Skeletal muscle cell (primary cell): ENCODE data around the gene LCN6.

ENCODE experiments used
- DNase-seq: peaks from one replicate; pipeline ENCODE4 v3.0.0-alpha.2; 2010; ENCODE audit warnings: low read depth
- H3K4me3 ChIP-seq: 2 replicates; pipeline ENCODE4 v1.5.1; 2011; ENCODE audit warnings: low read depth, mild to moderate bottlenecking, control low read depth, low read length, moderate library complexity

The LCN6 gene

DNA sequence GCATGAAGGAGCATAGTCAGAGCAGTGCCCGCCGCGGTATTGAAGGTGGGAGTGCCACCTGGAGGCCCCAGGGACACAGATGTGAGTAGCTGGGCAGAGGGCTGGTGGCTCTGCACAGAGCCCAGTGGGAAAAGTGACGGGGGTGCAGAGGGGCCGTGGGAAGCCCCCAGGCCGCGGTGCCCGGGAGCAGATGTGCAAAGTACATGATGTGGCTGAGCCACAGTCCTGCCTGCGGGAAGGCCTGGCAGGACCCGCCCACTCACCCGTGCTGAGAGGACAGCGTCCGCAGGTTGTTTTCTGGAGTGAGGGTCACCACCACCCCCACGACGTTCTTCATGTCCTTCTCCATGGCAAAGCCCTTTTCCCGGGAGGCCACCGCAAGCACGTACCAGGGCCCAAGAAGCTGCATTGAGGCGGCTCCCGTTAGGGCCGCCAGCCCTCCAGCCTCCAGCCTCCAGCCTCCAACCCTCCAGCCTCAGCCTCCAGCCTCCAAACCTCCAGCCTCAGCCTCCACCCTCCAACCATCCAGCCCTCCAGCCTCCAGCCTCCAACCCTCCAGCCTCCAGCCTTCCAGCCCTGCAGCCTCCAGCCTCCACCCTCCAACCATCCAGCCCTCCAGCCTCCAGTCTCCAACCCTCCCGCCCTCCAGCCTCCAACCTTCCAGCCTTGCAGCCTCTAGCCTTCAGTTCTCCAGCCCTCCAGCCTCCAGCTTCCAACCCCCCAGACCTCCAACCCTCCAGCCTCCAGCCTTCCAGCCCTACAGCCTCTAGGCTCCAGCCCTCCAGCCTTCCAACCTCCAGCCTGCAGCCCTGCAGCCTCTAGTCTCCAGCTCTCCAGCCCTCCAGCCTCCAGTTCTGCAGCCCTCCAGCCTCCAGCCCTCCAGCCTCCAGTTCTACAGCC lies 914 bp downstream of the LCN6 start:
- no peak overlapping the region for H3K4me3 ChIP-seq
- DNase-seq, result no peak

DNA sequence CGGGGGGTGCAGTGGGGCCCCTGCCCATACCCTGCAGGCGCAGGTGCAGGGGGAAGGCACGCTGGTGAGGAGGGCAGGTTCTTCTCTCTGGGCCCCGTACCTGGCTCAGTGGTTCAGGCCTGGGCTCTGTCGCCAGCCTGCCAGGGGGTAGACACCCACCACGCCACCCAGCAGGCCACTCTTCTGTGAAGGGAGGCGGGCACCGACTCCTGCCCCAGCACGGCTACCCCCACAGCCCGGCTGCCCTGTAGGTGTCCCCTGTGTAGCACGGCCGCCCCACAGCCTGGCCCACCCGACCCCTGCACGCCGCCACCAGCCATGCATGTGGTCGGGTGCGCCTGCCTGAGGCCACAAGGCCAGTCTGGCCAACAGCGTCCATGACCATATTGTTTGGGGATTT lies 1.7 kb downstream of the LCN6 start:
- no peak for DNase-seq

DNA sequence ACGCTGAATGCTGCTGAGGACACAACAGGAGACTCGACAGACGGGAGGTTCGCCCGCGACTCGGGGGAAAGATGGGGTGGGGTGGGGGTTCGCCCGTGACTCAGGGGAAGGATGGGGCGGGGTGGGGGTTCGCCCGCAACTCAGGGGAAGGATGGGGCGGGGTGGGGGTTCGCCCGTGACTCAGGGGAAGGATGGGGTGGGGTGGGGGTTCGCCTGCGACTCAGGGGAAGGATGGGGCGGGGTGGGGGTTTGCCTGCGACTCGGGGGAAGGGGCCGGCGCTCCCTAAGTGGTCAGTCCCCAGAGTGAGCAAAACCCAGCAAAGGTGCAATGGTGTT lies 2.2 kb downstream of the LCN6 start:
- H3K4me3 ChIP-seq, result no peak overlapping the region
- DNase-seq, result no peak

More for the DNA sequence above, 1.7 kb downstream of the LCN6 start:
- no peak overlapping the region for H3K4me3 ChIP-seq

DNA sequence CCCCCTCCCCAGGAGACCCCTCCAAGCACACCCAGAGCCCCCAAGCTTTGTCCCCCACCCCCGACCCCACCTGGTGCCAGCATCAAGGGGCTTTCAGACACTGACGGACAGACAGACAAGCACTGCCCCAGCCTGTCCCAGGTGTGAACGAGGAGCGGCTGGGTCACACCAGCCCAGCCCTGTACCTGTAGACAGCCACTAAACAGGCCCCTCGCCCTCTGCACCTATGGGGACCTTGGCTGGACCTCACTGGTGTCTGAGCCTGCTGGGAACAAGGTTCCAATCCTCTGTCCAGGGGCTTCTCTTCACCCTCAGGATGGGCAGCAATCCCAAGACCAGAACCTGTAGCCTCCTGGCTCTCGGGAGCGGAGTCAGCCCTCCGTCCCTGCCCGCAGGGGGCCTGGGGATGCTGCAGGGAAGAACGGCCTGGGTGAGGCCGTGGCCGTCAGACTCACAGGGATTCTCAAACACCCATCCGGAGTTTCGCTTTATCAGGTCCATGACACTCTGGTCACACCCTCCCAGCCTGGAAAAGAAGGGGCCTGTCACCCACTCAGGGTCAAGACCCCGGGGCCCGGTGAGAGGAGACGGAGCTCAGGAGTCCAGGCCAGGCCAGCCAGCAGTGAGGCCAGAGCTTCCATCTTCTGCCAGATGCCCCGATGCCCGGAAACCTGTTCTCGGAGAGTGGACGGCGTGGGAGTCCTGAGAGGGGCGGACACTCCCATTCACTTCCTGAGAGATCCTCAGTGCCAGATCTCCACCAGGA lies 2.8 kb downstream of the LCN6 start:
- no peak for DNase-seq

DNA sequence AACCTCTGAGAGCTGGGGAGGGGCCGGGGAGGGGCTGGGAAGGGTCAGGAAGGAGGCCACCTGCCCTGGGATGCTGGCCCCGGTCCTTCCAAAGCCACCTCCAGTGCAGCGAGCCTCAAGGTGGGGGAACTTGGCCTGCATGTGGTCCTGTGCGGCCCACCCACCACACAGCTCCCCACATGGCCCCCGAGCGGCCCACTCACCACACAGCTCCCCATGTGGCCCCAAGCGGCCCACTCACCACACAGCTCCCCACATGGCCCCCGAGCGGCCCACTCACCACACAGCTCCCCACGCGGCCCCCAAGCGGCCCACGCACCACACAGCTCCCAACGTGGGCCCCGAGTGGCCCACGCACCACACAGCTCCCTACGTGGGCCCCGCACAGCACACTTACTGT lies 3.6 kb downstream of the LCN6 start:
- DNase-seq, result no peak
- H3K4me3 ChIP-seq, result no peak overlapping the region

More for the DNA sequence above, 2.8 kb downstream of the LCN6 start:
- H3K4me3 ChIP-seq, result no peak overlapping the region

DNA sequence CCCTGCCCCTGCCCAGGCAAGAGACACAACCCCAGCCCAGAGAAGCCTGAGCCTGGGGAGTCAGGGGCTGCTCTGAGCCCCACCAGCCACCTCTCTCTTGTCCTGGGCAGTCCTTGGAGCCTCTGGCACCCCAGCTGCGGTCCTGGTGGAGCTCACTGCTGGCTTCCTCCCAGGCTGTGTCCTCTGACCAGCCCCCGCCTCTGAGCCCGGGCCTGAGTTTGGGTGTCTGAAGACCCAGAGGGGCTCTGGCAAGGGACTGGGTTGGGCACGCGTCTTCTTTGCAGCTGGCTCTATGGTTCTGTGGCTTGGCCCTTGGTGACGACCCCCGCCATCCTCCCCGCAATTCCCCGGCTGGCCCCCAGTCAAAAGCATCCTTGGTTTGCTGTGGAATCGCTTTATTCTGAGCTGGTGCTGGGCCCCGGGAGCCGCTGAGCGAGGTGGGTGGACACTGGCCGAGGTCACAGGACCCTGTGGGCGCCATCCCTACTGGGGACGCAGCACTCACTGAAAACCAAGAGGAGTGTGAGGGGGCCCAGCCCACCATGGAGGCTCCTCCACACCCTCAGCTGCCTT lies 4.6 kb downstream of the LCN6 start:
- DNase-seq, result no peak
- no peak overlapping the region for H3K4me3 ChIP-seq

DNA sequence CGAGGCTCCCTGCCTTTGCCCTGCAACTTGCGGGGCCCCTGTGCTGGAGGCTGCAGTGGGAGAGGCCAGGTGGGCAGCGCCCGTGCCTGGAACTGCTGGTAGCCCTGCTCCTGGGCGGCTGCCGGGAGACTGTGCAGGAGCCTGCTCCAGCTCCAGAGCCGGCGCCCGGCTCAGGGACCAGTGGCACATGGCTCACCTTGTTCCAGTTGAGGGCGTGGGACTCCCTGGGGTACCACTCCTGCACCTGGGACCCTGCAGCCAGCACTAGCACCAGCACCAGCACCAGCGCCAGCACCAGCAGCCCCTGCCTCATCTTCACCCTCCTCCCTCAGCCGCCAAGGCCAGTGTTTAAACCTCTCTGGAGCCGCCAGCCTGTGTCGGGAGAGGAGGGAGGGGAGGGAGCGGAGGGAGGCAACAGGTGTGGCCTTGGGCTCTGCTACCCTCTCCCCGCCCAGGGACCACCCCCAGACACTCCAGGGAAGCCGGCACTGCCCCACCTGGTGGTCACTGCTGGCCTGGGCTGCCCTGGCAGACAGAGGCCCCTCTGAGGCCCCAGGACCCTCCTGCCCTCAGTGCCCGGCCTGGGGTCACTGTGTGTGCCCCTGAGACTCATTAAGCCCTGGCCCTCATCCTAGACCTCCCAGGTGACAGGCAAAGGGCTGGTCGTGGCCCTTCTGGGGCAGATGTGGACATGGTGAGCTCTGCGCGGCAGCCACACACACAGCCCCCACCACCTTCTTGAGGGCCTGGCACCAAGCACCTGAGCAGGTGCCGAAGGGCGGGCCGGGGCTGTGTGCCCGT lies 5.5 kb downstream of the LCN6 start, which contains the start of gene LCN10:
Gene LCN10, minus strand, starts transcription at position 350 of the 801 bp plus-strand sequence. Its CDS starts 37 bp downstream, at position 313.
- H3K4me3 ChIP-seq, result no peak within 1 kb of the TSS
- DNase-seq, result no peak

DNA sequence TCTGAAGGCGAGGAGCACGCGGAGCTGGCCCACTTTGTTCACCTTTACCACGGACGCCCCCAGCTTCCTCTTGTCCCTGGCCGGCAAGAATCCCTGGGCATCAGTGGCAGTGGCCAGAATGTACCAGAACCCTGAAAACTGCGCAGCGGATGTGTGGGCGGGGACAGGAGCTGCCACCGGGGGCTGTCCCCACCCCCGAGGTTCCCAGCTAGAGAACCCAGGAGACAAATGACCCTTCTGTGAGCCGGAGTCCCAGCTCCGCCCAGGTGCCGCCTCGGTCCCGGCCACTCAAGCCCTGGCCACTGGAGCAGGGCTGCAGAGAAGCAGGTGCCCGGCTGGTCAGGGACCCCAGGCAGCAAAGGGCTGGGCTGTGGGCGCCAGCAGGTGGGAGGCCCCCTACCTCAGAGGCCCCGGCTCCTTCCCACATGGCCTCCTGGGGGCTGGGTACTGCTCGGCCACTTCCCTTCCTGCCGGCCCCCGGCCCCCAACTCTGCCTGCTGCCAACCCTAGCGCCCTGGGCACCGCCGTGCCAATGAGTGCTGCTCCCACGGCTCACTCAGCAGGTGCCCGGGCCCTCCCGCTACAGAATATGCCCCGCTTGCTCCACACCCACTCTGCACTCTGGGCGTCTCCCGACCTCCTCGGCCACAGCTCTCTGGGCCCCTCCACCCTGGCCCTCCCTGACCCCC lies 6.3 kb downstream of the LCN6 start:
- DNase-seq, result no peak
- H3K4me3 ChIP-seq, result no peak overlapping the region

DNA sequence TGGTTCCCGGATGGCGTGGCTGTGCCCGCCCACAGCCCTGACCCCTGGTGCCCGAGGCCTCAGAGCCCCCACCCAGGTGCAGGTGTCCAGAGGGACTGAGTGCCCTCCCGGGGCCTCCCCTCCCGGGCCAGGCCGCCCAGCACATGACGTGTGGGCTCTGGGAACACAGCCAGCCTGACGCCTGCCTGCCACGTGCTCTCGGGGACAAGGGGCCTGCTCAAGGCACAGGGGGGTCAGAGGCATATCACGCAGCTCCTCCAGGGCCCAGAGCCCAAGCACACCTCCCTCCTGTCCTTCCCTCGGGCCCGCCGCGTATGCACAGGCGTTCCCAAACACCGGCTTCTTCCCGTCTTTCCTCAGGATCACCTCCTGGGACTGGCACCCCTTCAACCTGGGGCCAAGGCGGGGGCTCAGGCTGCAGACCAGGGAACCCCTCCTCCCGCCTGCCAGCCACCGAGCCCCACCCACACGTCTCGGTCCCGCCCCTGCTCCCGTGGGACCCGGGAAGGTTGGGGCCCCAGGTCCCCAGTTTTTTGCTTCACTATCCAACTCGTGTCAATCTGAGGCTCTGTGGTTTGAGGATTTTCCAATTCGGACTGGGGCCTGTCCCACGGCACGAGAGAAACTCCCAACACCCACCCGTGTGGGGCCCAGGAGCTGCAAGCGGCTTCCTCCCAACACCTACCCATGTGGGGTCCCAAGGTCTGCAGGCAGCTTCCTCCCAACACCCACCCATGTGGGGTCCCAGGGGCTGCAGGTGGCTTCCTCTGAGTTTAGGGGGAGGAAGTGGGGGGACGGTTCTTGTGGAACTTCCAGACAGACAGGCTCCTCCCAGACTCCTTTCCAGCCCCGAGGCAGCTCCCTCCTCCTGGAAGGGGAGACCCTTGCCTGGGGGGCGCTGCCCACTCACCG lies 7.1 kb downstream of the LCN6 start:
- H3K4me3 ChIP-seq, result no peak overlapping the region
- no peak for DNase-seq

DNA sequence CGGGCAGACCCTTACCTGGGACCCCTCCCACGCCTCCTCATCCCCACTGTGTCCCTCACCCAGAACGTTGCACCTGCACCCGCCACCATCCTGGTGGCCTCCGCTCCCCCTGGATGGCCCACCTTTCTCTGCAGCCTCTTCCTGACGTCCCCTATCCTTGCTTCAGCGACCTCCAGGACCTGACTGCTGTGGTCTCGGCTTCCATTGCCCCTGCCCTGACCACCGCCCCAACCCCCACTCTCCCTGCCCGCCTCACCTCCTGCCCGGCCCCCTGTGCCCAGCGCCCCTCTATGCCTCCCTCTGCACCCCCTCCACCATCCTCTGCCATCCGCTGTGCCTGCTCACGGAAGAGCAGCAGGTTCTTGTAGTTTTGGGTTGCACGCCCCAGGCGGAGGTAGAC lies 7.8 kb downstream of the LCN6 start:
- DNase-seq, result no peak
- H3K4me3 ChIP-seq, result no peak overlapping the region

DNA sequence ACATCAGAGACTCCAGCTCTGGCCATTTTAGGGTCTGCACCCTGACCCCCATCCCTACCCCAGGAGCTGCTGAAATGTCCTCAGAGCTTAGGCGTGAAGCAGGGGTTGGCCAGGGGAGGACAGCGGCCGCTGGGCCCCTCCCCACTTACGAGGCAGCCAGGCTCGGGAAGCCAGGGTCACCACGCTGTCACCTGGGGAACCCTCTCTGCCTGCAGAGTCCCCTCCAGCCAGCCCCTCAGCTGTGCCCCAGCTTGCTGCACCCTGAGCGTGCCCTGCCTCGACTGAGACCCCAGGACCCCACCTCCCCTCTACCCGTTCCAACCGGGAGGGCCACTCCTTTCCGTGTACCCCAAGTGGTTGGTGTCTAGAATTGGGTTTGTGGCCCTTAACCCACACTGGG lies 8.3 kb downstream of the LCN6 start:
- DNase-seq, result no peak
- no peak overlapping the region for H3K4me3 ChIP-seq

DNA sequence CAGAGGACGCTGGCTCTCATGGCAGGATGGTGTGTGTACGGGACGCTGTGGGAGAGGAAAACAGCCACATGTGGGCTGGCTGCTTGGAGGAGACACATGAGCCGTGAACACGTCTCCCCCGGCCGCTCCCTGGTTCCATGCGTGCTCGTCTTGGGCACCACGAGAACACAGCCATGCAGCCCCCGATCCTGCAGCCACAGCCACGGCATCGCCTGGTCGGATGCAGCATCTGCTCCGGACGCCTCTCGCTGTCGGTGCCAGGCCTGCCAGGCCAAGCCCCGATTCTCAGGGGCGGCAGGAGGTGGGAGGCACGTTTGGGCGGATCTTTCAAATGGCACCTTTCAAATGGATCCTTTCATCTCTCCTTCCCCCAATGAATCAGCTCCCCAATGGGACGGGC lies 8.8 kb downstream of the LCN6 start:
- H3K4me3 ChIP-seq, result no peak overlapping the region
- DNase-seq, result no peak

DNA sequence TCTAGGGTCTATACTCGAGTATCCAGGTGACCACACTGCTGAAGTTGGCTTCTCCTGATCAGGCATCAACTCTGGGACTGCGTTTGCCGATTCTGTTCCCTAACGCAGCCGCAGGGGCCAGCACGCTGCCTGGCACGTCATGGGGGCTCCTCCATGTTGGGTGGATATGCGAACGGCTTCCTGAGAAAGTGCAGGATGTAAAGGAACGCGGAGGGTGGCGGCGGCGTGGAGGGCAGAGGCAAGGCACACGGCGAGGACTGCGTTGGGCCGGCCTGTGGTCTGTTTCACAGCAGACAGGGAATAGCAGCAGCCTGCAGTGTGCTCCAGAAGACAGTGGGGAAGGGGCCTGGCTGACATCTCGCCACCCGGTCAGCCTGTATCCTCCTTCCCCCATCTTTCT lies 9.4 kb downstream of the LCN6 start:
- no peak for DNase-seq

DNA sequence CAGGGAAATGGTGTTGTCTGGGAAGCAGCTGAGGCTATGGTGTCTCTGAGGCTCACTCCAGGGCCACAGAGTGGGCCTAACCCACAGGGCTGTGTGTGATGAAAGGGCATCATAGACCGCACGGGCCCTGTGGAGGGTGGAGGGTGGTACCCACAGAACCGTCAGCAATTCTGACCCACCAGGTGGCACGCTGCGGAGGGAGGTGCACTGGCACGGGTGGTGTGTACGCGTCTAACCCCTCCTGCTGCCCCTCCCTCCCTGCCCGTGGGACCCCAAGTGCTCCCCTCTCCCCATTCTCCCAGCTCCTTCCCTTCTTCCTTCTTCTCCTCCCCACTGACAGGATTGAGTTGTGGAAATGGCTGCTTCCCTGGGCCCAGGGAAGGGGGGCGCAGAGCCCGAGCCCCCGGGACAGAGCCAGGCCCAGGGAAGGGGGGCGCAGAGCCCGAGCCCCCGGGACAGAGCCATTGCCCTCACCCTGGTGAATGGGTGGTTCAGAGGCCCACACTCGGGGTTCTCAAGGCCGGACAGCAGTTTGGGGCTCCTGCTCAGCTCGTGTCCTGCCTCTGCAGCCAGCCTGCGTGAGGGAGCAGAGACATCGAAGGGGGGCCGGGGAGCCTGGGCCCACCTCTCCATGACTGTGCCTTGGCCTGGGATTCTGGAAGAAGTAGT lies 12.4 kb downstream of the LCN6 start:
- DNase-seq, result no peak
- no peak overlapping the region for H3K4me3 ChIP-seq

More for the DNA sequence above, 9.4 kb downstream of the LCN6 start:
- no peak overlapping the region for H3K4me3 ChIP-seq

DNA sequence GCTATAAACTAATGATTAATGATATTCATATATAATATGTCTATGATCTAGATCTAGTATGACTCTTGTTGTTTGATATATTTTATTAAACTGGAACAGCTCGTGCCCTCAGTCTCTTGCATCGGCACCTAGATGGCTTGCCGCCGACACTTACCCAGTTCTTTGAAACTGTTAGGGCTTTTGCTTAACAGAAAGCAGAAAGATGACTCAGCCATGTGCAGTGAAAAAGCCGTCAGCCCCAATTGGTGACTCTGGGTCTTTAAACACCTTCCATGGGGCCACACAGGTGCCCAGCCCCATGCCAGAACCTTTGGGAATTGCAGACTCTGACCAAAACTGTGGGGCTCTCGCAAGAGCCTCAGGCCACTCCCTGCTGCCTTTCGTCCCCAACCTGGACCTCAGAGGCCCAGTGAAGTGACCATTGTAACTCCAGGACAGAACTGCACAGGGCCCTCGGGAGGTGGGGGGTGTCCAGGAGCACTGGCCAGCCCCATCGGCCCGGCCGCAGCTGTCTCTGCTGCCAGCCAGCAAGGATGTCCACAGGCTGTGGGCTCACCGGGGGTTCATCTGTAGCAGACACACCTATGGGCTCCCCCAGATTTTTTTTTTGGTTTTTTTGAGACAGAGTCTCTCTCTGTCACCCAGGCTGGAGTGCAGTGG lies 13.4 kb downstream of the LCN6 start:
- no peak for DNase-seq
- no peak overlapping the region for H3K4me3 ChIP-seq

DNA sequence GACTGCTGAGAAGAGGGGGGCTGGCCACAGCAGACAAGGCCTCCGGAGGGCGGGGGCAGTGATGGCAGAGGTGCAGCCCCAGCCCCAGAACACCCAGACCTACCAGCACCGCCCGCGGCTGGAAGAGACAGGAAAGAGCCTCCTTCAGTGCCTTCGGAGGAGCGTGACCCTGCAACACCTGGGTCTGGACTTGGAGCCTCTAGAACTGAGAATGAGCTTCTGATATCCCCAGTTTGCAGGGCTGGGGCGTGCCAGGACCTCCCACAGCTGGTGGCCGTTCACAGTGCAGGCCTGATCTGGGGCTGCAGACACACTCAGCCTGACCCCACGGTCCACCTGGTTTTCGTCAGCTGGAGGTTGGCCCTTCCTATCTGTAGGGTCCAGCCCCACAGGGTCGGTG lies 14.7 kb downstream of the LCN6 start:
- no peak for DNase-seq
- H3K4me3 ChIP-seq, result no peak overlapping the region
